HG03196 (cell line): ENCODE data around the gene NLGN1.
"Not testable (repeated sequence)": the region's sequence is repeated elsewhere in the genome, so short reads cannot be mapped to it uniquely, and the experiment has no call there.

Source experiments
- ATAC-seq: cut with Tn5 transposase; IDR thresholded peaks from one replicate; pipeline ENCODE4 v1.9.1; 2021; ENCODE audit not compliant: unreplicated experiment

Gene NLGN1

GRCh38 chr3:173429527-173429926 is 32.0 kb downstream of the NLGN1 start:
- ATAC-seq: no peak

GRCh38 chr3:173430576-173430975 is 33.0 kb downstream of the NLGN1 start:
- ATAC-seq: no peak

DNA sequence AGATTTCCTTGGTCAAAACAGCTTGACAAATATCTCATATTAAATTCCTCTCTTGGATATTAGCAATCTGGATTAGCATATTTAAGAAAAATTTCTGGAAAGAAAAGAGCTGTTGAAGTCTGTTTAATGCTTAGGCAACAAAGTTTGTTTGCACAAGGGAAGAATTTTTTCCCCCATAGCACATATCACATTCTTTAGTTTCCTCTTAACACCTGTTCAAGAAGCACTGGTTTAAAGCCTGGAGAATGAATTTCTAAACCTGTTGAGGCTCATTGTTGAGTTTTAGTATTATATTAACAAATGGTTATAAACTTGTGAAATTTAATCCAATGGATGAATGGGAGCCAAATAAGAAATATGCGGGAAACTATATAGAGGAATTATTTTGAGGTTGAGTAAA is 41.5 kb downstream of the NLGN1 start:
- no peak for ATAC-seq

GRCh38 chr3:173440514-173440913 is 43.0 kb downstream of the NLGN1 start:
- no peak for ATAC-seq

- not testable (repeated sequence) for ATAC-seq
Measured at GRCh38 chr3:173451561-173451960, 54.0 kb downstream of the NLGN1 start.

GRCh38 chr3:173463250-173463649 is 65.7 kb downstream of the NLGN1 start:
- no peak for ATAC-seq

DNA sequence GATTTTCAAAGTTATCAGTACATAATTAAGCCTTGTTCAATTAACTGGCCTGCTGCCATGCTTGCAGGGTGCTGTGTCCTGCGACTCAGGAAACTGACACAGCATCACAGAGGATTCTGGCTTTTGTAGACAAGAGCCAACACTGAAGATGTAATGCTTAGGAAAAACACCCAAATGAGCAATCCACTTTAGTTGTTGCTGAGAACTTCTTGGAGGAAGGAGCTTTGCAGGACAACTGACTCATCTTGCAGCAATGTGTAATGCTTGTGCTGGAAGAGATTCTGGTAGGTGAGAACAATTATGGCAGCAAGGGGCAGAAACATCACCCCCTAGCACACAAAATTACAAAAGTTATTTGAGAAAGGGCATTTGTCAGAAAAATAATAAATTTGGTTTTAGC is 67.6 kb downstream of the NLGN1 start:
- no peak for ATAC-seq

DNA sequence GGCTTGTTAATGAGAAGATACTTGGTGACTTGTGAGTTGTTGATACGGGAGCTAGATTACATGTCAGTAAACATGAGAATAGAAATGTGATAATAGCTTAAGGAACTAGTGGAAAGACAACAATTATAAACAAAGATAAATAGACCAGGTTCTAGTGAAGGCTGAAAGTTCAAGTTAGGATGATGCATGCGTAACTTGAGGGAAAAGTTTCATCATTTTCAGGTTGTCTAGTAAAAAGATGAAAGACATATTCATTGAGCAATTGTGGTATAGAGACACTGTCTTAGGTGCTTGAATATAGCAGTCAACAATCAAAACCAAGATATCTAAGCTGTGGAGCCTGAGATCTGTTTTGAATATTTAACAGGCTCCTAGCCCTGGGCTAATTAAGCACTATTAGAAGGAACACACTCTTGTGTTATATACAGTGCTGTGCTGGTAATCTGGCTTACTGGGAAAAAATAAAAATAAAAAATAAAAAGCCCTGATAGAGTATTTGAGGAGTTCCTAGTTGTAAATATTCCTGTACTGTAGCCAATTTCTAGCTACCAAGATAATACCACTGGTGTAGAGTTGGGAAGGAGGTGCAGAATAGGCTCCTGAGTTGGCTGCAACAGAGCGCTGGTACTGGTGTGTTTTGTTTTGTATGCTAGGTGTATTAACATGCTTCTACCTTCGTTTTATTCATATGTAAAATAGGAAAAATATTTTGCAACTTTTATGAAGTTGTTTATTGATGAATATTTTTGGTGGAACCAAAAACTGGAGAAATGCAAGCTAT is 68.5 kb downstream of the NLGN1 start:
- ATAC-seq: no peak

- ATAC-seq: no peak
Measured at GRCh38 chr3:173467501-173467900, 70.0 kb downstream of the NLGN1 start.

DNA sequence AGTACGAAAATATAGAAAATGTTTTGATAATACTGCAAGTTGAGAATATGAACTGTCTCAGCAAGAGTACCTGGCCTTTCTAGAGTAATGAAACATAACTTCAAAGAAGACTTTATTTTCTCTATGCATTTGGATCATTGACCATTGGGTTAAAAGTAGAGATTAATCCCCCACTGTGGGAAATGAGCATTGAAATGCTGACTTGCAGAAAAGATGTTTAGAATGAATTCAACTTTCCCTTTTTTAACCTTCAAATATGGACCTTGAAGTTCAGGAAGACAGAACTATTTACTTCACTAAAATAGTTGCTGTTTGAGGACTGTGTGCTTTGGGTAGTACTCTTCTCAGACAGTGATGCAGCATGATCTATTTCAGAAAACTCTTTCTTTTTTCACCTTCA is 75.7 kb downstream of the NLGN1 start:
- no peak for ATAC-seq

DNA sequence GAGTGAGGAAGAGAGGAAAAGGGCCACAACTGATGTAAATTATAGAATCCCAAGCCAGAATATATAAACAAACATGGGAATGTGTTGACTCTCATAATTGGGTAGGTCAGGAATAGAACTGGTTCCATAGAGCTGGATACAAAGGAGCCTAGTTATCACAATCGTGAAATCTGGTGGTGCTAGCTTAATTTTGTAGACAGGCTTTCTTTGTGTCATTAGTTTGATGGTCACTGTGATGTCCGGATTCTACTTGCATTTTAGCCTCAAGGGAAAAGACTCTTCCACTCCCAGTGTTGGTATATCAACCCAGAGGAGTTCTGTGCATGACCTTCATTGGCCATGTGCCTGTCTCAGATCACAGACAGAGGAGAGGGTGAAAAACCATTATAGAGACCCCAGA is 81.8 kb downstream of the NLGN1 start:
- ATAC-seq: no peak

GRCh38 chr3:173501931-173502489 is 104.5 kb downstream of the NLGN1 start:
- no peak for ATAC-seq

DNA sequence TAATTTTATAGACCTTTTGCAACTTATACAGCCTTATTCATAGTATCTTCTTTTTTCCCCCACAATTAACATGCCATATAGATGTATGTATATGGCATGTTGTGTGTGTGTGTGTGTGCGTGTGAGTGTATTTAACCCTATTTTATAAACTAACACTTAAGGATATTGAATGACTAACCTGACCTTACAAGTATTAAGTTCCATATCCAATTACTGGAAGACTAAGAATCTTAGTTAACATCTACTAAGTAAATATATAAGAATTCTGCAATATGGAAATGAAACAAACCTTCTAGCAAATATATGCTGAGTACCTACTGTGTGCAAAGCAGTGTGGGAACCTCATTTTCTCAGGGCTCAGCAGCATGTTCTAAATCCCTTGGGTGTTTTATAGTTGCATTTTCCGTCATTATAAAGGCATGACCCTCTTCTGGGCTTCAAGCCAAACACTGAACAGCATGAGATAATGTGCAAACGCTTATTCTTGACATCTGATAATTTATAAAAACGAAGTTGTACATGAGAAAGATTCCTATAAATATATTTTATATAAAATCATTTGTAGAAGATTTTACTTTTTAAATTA is 105.5 kb downstream of the NLGN1 start:
- no peak for ATAC-seq

DNA sequence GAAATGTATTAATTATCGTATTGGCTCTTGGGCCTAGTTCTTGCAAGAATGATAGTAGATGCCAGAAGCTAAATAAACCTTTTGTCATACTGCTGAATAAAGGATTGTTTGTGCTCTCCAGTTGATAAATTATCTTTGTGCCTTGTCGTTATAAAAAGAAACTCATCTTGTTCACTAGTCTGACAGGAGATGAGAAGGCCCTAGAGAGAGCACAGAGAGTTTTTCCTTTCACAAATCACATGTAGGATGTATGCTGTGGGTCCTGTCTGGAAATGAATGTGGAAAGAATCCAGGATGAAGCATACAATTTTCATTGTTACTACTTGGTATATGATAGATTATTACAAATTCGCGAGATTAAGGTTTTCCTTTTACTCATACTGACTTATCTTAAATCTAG is 113.0 kb downstream of the NLGN1 start:
- no peak for ATAC-seq

DNA sequence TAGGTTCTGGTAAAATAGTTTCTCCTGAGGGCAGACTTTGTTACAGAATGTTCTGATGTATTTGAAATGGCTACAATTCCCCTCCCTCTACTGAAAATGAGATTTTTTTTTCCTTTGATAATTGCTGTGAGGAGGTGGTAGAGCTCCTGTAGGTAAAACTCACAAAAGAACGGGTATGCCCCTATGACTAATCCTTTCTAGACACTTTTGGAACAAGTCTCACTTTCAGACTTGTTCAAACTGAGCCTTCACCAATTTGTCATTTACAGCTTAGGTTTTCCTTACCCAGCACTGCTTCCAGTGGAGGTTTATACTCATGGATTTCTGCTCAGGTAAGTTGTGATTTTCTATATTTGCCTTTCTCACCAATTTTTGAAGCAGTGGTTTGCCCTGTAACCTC is 115.6 kb downstream of the NLGN1 start:
- no peak for ATAC-seq

DNA sequence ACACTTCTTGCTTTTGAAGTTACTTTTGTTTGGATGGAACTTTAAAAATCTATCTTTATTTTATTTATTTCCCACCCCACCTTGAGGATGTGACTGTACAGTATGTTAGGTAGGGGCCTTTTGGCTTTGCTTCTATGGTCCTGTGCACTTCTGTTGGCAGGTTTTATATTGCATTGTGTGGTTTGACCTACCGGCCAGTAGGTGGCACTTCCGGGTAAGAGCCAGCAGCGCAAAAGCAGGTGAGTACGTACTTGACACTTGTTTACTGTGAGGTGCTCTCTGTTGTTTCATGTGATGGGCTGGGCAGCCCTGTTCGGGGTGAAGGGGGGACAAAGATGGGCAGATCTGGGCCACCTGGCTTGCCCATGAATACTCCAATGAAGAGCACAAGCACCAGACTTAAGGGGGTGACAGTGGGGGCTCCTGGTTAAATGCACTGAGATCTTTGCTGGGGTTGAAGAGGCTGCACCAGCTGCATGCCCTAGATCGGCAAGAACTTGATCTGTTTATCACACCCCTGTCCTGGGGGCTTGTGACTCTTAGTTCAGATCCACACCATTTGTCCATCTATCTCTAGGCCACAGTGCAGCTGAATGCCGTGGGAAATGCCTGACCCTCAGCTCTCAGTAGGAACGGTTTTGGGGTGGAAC is 131.6 kb downstream of the NLGN1 start:
- peak; percentile 97 for ATAC-seq

DNA sequence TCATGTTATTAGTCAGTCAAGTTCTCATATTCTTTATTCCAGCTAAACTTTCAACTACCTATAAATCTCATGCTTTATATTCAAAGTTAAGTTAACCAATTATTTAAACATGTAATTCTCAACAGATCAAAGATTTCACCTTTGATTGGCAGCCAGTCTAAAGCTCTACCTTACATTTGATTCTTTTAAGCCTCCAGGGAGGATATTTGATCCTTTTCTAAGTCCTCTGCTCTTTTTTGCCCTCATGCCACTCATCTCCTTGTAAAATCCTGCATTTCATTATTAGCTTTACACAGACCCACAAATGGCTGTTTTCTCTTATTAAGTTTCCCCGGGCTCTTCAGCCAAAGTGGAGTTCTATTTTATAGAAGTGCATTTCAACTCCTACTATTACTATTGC is 134.1 kb downstream of the NLGN1 start:
- ATAC-seq: no peak

- ATAC-seq: no peak
Measured at GRCh38 chr3:173538410-173538809, 140.9 kb downstream of the NLGN1 start.

GRCh38 chr3:173545590-173545989 is 148.0 kb downstream of the NLGN1 start:
- not testable (repeated sequence) for ATAC-seq

GRCh38 chr3:173547070-173547469 is 149.5 kb downstream of the NLGN1 start:
- ATAC-seq: no peak

DNA sequence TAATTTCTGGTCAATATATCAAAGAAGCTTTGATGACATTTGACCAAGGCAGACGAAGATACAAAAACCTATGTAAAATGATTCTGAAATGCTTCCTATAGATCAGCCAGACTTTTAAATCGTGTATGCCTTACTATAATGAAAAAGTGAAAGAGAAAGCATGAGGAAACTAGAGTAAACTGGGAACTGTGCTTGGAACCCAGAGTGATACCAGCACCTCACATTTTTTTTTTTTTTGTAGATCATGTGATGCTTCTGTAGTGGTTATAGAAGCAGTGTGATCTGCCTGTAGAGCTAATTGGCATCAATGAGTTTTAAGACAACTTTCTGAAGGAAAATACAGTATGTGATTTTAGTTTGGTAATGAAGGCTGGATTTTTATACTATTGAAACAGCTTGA is 150.7 kb downstream of the NLGN1 start:
- no peak for ATAC-seq

DNA sequence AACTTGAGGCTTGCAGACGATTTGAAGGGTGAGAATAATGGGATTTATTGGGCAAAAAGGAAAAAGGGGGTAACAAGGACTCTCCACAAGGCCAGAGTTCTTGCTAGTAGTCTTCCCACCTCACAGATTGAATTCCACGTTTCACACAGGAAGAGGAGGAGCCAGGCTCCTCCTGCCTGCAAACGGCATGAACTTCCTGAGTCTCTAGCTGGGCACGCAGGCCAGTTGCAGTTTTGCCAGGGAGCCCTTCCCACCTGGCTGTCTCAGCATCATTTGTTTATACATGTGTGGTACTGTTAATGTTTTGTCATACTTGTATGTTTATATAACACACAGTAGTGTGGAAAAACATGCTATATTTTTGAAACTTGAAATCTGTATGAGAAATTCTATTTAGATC is 155.0 kb downstream of the NLGN1 start:
- ATAC-seq: no peak
